OCI-LY7 (cell line): Measurements from ENCODE around the gene PYGB.

Experiments used
- CTCF ChIP-seq: fragments of 200-600 bp; sonication (generic); conservative IDR thresholded peaks from 2 replicates; pipeline ENCODE4 v1.5.1; 2014; ENCODE audit warnings: mild to moderate bottlenecking, antibody characterized with exemption, low read length, moderate library complexity, mixed read lengths
- EZH2phosphoT487 ChIP-seq: fragments of 200-600 bp; sonication (generic); IDR thresholded peaks from 2 replicates; pipeline ENCODE4 v1.6.1; 2018; ENCODE audit warnings: low read depth, borderline replicate concordance, mild to moderate bottlenecking, mixed run types, antibody characterized with exemption, low read length, moderate library complexity, mixed read lengths

- no peak for TF ChIP-seq CTCF
- TF ChIP-seq EZH2phosphoT487, result no peak
These were observed 96.7 kb downstream of the PYGB start for GRCh38 chr20:25344634-25345033.
